Measurements from ENCODE around the gene CMTR1. TPM values are rescaled to one million over a fixed set of nuclear protein-coding genes. Genes with fewer than 3 reads are reported as not detected.

CMTR1 gene
- total RNA-seq, 1 donor from 2014 or later = 44.5 TPM

DNA sequence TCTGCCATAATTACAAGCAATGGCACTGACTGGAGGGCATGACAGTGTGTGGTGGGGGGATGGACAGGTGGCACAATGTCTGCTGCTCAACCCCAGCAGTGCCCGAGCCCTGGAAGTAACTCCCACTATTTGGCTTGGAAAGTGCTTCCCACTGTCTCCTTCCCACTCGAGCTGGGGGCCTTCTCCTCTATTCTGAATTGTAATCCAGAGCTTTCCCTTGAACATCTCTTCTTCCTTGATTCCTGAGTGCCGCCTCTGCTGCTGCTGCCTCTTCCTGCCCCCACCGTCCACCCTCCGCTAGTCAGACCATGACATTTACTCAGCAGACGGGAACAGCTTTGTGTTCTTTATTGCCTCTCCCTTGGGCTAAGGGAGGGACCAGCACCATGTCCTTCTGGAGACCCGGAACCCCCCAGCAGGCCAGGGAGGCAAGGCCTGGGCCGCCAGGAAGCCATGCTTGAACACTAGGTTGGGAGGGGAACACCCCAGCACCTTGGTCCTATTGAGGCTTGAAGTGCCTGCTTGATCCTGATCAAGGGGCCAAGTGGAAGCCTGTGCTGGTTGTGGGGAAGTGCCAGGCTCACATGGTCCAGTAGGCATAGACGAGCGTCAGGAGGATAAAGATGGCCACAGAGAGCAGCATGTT, 49.7 kb downstream of the CMTR1 start:
- H3K9me3 Mint-ChIP-seq (ENCODE audit: unreplicated experiment) = no peaks in the 10 kb centered on the region
- H3K36me3 Mint-ChIP-seq (ENCODE audit: unreplicated experiment) = peaks cover 19% of the 10 kb centered on the region
- H3K27me3 Mint-ChIP-seq (ENCODE audit: unreplicated experiment) = no peaks in the 10 kb centered on the region
- H3K4me3 Mint-ChIP-seq (ENCODE audit: unreplicated experiment) = no peak overlapping the region
- H3K27ac Mint-ChIP-seq (ENCODE audit: unreplicated experiment) = peak overlapping the region; percentile 47
- no peak for DNase-seq (ENCODE audit: extremely low spot score, unreplicated experiment)
- TF ChIP-seq CTCF (IDR thresholded peaks at IDR 0.05) = no peak
- H3K4me1 Mint-ChIP-seq (ENCODE audit: unreplicated experiment) = peaks cover 3% of the 10 kb centered on the region

DNA sequence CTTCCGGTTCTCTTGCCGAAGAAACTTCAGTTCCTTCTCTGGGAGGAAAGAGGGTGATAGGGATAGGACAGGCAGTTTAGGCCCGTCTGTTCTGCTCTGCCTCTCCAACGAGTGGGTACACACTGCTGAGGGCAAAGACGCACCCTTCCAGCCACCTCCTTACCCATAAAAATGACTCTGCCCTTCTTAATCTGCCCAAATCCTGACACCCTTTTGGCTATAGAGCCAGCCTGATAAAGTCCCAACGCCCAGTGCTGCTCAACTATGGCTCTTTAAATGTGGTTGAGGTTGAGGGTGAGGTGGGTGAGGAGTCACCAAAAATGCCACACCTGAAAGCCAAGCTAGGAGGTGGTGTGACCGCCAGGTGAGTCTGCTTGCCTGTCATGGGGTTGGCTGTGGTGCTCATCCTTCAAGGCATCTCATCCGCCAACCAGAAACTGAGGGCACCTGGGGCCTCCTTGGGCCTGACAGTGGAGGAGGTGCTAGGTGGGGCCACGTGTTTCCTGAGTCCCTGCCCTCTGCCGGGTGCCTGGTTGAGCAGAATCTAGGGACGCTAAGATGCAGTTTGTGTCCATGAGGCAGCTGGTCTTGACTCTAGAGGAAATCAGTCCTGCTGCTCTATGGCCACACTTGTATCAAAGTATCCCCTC, 50.4 kb downstream of the CMTR1 start:
- Mint-ChIP-seq H3K27me3 (ENCODE audit: unreplicated experiment) (no peaks in the 10 kb centered on the region), H3K4me1 (ENCODE audit: unreplicated experiment) (peaks cover 3% of the 10 kb centered on the region), H3K9me3 (ENCODE audit: unreplicated experiment) (no peaks in the 10 kb centered on the region), H3K27ac (ENCODE audit: unreplicated experiment) (no peak overlapping the region), H3K36me3 (ENCODE audit: unreplicated experiment) (peaks cover 16% of the 10 kb centered on the region), H3K4me3 (ENCODE audit: unreplicated experiment) (no peak overlapping the region)
- no peak for DNase-seq (ENCODE audit: extremely low spot score, unreplicated experiment)
- no peak for TF ChIP-seq CTCF (IDR thresholded peaks at IDR 0.05)

- Mint-ChIP-seq H3K4me1 (ENCODE audit: unreplicated experiment) (peaks cover 9% of the 10 kb centered on the region), H3K27ac (ENCODE audit: unreplicated experiment) (no peak overlapping the region), H3K27me3 (ENCODE audit: unreplicated experiment) (no peaks in the 10 kb centered on the region), H3K9me3 (ENCODE audit: unreplicated experiment) (no peaks in the 10 kb centered on the region), H3K4me3 (ENCODE audit: unreplicated experiment) (no peak overlapping the region), H3K36me3 (ENCODE audit: unreplicated experiment) (peaks cover 14% of the 10 kb centered on the region)
- no peak for DNase-seq (ENCODE audit: extremely low spot score, unreplicated experiment)
- peak; percentile 74 for TF ChIP-seq CTCF (IDR thresholded peaks at IDR 0.05)
These were observed 51.1 kb downstream of the CMTR1 start for GRCh38 chr6:37483917-37484785.

DNA sequence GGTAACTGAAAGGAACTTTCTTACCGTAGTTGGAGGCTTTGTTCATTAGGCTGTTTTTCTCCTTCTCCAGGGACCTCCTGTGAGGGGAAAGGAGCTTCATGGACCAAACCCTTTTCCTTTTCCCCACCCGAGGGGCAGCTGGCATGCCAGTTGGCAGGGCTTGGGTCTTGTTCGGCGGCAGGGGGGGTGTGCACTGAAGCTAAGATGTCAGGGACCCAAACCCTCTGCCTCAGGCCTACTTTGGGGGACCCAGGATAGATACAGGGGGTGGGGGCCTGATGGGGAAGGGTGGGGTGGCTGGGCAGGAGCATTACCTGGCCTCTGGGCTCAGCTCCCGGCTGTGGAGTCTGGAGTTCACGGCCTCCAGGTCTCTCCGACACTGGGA, 51.8 kb downstream of the CMTR1 start:
- H3K4me1 Mint-ChIP-seq (ENCODE audit: unreplicated experiment) = peaks cover 14% of the 10 kb centered on the region
- no peak for DNase-seq (ENCODE audit: extremely low spot score, unreplicated experiment)
- no peak overlapping the region for H3K27ac Mint-ChIP-seq (ENCODE audit: unreplicated experiment)
- no peaks in the 10 kb centered on the region for H3K27me3 Mint-ChIP-seq (ENCODE audit: unreplicated experiment)
- H3K4me3 Mint-ChIP-seq (ENCODE audit: unreplicated experiment) = no peak overlapping the region
- no peaks in the 10 kb centered on the region for H3K9me3 Mint-ChIP-seq (ENCODE audit: unreplicated experiment)
- peaks cover 13% of the 10 kb centered on the region for H3K36me3 Mint-ChIP-seq (ENCODE audit: unreplicated experiment)
- no peak for TF ChIP-seq CTCF (IDR thresholded peaks at IDR 0.05)

GRCh38 chr6:37485291-37485702, 52.3 kb downstream of the CMTR1 start:
- Mint-ChIP-seq H3K9me3 (ENCODE audit: unreplicated experiment) (no peaks in the 10 kb centered on the region), H3K4me1 (ENCODE audit: unreplicated experiment) (peaks cover 19% of the 10 kb centered on the region), H3K27ac (ENCODE audit: unreplicated experiment) (no peak overlapping the region), H3K4me3 (ENCODE audit: unreplicated experiment) (no peak overlapping the region), H3K36me3 (ENCODE audit: unreplicated experiment) (peaks cover 13% of the 10 kb centered on the region), H3K27me3 (ENCODE audit: unreplicated experiment) (no peaks in the 10 kb centered on the region)
- TF ChIP-seq CTCF (IDR thresholded peaks at IDR 0.05) = peak; percentile 14
- no peak for DNase-seq (ENCODE audit: extremely low spot score, unreplicated experiment)

Data from osteocyte (in vitro differentiated cells).